SW480 (cell line): ENCODE measurements around the gene SPATA13.

Experiments
- DNase-seq: peaks from one replicate; pipeline ENCODE4 v3.0.0-alpha.2; 2016; ENCODE audit warnings: low spot score

Gene SPATA13

DNA sequence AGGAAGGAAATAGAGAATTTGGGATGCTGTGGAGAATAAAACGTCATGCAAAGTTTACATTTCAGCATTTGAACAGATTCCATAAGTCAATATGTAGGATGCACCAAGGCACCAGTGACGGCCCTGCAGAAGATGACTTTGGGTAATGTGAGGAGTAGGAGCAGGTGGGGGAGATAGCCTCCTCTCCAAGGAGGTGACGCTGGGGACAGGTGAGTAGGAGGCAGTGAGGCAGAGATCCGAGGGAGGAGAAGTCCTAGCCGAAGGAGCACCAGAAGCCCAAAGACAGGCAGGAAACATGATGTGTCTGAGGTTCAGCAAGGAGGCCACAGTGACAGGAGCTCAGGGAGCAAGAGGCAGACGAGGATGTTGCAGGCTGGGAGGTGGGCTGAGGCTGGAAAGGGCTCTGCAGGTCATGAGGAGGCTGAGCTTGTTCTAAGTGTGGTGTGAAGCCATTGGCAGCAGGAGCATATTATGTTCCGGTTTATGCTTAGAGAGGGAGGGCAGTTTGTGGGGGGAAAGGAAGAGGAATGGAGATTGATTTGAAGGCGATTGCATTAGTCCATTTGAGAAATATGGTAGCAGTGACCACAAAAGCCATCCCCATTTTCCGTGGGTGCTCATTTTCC, 93.1 kb downstream of the SPATA13 start:
- DNase-seq = no peak

DNA sequence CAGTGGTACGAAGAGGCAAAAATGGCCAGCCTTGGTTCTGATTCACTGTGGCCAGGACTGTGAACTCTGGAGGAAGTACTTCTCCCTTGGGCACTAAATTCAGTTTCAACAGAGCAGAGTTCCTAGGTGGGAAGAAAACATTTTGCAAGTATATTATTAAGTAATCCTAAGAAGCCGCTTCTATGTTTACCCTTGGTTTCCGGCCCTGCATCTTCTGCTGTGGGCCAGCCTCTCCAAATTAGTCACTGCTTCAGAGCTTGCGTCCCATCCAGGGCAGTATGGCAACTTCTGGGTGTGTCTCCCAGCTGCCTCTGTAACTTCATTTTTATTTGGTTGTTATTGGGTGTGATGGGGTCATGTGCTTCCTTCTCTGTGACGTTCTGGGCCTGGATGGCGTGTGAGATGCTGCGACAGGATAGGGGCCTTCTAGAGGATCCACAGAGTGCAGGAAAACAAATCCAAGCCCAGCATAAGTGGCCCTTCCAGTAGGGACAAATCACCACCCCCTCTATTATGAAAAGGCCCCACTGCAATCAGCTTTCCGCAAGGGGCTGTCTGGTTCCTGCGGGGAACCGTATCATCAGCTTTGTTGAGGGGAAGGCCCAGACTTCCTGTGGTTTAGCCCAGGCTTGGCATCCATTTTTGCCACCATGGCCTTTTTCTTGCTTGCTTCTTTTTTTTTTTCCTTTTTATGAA, 93.8 kb downstream of the SPATA13 start:
- DNase-seq = no peak

DNA sequence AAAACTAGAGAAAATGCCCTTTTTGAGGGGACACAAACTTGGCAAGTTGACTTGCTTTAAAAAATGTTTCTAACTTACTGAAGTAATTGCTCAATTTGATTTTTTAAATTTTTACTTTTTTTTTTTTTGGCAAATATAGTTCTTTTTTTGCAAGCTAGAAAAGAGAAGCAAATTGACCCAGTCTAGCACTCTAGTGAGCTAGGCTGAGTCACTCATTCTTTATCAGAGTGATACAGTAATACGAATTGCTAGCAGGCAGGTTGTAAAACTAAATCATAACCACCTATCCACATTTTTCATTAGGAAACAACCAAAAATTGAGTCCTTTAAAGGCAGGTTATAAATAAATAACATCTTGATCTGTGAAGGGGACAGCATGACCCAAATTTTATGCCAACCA, 97.0 kb downstream of the SPATA13 start:
- DNase-seq = no peak

DNA sequence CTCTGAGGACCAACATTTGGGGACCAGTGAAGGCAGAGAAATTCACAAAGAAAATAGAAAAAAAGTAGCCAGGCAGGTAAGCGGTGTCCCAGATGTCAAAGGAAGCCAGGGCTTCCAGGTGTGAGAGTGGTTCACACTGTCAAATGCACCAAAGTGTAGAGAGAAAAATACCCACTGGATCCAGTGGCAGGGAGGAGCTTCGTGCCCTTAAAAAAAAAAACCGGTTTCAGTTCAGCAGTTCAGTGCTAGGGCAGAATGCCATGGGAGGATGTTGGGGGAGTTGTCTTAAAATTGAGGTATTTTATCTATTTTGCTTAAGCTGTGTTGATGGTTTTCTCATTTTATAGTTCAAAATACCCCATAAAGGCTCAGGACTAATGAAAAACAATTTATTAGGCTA, 101.0 kb downstream of the SPATA13 start:
- no peak for DNase-seq

DNA sequence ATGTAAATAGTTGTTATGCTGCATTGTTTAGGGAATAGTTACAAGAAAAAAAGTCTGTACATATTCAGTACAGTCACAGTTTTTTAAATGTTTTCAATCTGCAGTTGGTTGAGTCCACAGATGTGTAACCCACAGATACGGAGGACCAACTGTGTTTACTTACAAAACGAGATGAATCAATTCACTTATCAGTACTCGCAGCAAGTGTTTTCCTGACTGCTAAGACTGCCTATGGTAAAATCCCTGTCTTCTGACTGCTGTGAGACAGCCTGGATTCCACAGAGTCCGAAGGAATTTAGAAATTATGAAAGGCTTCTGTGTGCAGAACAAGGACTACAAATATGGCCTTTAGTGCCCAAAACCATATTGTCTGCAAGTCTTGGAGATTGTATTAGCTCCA, 103.1 kb downstream of the SPATA13 start:
- DNase-seq = no peak

DNA sequence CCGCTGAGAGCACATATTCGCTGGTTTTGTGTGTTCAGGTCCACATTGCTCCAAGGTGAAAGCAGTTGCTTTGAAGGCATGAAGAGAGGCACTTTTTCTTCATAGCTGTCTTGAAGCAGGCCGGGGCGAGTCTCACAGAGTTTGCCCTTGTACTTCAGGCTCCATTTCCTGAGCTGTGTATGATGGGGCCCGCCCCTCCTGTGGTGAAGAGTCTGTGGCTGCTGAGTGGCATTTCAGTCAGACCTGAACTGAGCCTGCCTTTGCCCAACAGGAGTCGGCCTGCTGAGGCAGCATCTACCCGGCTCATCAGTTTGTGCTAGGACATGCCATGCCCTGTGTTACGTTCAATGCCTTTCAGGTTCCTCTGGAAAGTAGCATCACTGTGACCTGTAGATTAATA, 104.5 kb downstream of the SPATA13 start:
- DNase-seq = no peak

DNA sequence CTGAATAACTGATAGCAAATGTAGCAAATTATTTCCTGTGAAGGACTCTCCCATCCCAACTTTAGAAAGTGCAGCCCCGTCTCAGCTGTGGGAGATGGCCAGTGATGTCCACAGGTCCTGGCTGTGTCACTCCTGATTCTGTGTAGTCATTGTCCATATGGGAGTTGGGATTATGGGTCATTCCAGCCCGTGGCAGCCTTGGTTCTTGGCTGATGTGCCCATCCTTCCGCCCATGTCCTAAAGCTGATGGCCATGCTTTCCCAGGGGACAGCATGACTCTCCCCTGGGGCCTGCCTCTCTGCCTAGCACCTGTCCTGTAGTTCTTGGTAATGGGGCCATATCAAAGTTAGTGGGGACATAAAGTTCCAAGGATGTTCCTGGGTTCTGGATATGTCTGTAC, 104.9 kb downstream of the SPATA13 start:
- no peak for DNase-seq

DNA sequence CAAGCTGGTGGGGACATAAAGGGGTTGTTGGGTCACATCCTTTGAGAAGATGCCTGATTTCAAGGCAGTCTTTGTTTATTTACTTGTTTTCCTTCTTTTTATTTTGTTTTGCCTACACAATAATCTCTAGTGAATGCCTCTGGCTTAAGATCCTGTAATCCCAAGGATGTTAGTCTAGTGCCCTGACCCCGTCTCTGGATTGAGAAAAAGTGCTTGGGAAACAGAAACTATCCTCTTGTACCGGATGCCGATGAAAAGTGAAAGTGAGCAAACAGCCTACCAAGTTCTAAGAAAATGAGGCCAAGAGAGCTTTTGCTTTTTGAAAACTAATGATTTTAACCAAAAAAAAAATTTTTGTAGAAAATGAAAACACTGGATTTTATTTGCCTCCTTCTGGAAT, 106.8 kb downstream of the SPATA13 start:
- DNase-seq = no peak

DNA sequence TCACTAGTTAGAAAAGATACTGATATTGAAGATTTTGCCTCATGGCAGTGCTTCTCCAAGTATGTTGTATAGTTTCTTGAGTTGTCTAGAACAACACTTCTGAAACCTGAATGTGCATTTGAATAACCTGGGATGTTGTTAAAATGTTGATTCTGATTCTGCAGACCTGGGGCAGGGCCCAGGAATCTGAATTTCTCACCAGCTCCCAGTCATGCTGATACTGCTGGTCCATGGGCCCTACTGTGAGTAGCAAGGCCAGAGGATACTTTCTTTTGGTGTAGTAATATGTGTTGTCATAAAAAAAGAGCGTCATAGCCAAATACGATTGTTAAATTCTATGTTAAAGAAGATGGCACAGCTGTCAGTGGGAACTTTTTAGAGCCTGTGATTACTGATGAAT, 107.3 kb downstream of the SPATA13 start:
- no peak for DNase-seq

DNA sequence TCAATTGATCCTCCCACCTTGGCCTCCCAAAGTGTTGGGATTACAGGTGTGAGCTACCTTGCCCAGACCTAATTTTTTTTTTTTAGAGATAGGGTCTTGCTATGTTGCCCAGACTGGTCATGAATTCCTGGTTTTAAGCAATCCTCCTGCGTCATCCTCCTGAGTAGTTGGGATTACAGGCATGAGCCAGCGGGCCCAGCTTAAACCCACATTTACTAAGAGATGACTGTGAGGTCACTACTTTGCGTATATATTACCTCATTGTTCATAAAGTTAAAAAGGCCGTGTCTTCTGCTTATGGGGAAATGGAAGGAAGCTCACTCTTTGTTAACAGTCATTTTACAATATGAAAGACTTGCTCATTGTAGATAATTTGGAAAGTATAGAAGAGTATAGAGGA, 109.3 kb downstream of the SPATA13 start:
- DNase-seq = no peak

DNA sequence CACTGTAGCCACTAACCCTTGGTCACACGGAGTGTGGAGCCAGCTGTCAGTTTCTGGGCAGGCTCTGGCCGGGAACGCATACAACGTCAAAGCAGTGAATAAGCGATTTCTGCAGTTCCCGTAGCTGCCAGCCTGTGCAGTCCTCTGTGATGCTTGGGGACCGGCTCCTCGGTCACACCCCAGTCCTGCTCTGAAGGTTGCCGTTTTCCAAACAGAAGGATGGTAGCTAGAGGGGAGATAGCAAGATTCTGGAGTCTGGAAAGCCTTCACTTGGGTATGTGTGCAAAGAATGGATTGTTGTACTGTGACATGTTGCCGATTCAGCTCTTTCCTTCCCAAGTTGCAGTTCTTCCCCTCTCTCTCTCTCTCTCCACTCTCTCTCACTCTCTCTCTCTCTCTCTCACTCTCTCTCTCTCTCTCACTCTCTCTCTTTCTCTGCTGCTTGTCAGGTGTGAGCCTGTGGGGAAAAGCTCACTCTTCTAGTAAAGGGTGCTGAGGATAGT, 110.2 kb downstream of the SPATA13 start:
- no peak for DNase-seq

DNA sequence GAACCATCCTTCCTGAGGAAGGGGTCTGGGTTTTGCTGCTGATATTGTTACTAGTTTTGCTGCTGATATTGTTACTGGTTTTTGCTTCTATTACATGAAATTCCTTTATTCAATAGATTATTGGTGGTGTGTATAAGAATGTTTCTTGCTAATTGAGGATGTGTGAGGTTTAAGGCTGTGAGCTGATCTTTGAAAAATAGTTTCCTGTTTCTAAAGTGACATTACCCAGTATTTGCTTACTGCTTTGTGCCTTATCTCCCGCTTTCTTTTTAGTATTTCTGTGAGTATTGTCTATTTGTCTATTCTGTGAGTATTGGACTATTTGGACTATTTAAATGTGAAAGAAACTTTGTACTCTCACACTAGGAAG, 110.7 kb downstream of the SPATA13 start:
- no peak for DNase-seq

DNA sequence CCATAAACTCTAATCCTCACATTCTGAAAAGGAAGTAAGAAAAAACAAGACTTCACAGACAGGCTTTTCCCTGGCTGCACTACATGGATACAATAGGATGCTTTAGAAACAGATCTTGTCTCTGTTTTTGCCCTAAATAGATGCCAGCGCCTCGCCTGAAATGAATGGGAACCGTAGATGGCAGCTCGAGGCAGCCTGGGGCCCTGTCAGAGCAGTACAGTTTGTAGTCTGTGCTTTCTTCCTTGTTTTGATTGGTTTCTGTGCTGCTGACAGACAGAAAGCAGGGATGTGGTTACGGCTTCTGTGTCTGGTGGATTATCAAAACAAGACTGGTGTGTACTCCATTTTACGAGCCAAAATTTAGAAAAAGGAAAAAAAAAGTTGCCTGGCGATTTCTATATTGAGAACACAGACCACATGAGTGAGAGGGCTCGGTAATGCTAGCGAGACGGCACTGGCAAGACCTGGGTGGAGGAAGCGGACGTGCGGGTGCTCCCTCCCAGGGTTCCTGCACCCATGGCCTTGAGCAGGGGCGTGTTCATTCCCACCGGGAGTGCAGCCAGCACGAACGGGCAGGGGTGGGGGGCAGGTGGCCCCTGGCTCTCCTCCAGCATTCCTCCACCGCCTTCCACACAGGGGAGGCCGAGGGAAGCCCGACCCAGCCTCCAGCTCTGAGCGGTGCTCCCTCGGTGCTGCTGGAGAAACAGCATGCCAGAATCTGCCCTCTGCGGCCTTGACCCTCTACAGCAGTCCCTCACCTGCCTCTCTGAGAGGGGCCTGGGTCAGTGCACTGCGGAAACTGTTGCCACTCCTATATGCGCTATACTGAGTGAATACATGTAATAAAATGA, 111.3 kb downstream of the SPATA13 start:
- DNase-seq = no peak

DNA sequence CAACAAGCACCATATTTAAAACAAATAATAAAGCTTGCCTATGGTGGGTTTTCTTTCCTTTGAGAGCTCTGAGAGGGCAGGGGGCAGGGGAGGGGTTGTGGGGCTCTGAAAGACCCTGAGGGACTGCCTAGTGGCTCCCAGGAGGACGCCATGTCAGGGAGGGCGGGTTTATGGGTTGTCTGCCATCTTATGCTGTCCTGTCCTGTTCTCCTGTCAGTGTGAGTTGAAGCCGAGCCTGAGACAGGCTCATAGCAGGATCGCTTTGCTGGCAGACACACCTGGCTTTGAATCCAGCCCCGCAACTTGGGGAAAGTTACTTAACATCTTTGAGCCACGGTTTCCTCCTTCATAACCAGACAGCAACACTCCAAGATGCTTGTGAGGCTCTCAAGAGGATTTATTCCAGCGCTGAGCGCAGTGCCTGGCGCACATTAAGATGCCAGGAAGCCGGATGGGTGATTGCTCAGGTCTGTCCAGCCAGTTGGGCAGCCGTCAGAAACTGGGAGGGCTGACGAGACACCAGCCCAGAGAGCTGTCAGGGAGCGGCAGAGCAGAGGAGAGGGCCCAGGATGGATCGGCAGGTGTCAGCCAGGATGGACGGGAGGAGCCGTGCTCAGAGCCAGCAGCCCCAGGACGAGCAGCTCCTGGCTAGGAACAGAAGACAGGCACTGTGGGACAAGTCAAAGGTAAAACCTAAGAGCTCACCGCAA, 112.1 kb downstream of the SPATA13 start:
- DNase-seq = no peak

DNA sequence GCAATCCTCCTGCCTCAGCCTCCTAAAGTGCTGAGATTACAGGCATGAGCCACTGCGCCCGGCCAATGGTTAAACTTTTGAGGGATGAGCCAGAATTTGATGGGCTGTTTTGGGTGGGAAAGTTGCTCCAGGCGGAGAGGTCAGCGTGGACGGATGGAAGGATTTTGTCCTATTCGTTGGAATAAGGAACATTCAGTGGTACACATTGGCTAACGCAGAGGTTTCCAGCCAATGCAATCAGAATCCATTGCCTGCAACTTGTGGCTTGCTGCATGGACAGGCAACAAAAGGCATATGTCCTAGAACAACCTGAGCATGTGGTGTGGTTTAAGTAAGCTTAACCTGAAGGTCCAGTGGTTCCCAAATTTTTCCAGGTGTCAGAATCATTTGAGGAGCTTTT, 113.4 kb downstream of the SPATA13 start:
- no peak for DNase-seq

DNA sequence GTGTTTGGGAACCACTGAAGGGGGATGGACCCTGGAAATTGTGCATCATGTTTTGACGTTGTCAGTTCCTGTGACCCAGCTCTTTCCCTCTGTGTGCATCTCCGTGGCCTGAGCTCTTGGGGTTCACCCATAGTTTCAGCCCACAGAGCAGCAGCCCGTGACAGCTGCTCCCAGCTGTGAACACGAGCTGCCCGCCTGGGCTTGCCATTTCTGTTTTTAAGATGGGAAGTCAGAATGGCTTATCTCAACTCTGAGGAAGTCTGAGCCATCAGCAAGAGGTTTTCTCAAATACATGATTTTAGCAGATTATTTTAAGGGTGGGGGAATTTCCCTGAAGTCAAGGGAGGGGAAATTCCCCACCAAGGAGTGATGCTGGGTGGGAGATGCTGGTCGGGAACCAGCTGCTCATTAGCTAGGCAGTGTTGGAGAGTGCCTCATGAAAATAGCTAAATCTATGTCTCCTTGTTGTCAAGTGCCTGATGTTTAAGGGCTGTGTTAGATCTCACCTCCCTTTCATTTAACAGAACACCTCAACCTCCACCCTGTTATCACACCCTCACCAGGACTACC, 114.0 kb downstream of the SPATA13 start:
- no peak for DNase-seq

DNA sequence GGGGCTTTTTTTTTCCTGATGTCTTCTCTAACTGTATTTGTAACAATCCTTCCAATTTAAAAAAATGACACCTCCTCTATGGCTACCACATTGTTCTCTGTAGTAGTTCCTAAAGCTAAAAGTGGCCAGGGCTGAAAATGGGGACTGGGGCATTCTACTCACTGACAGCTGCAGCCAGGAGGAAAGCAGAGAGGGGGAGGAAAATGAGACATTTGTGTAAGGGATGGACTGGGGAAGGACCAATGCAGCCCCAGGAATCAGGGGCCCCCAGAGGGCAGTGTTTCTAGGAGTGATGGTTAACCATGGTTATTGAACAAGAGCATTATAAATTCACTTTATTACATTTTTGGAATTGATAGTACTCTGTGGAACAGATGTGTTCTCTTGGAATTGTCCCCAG, 114.5 kb downstream of the SPATA13 start:
- DNase-seq = no peak

DNA sequence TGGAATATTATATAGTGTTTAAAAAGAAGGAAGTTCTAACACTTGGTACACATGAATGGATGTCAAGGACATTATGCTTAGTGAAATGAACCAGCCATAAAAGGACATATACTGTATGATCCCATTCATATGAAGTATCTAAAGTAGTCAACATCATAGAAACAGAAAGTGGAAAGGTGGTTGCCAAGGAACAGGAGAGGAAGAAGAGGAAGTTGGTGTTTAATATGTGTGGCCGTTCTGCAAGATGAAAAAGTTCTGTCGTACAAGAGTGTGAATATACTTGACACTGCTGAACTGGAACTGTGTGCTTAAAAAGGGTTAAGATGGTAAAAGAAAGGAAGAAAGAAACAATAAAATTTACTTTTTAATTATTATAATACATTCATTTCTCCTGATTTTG, 115.8 kb downstream of the SPATA13 start:
- DNase-seq = no peak

DNA sequence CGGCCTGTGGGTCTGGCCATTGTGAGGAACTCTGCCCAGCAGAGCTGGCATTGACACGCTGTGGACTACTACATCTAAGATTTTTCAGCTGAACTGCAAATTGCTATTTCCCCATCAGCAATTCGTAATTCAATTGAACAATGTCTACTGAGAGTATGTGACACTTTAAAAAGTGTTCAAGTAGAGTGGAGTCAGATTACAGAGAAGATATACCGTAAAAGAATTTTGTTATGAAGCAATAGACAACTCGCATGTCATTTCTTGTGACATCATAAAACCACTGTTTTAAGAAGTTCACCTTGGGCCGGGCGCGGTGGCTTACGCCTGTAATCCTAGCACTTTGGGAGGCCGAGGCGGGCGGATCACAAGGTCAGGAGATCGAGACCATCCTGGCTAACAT, 116.3 kb downstream of the SPATA13 start:
- DNase-seq = no peak

DNA sequence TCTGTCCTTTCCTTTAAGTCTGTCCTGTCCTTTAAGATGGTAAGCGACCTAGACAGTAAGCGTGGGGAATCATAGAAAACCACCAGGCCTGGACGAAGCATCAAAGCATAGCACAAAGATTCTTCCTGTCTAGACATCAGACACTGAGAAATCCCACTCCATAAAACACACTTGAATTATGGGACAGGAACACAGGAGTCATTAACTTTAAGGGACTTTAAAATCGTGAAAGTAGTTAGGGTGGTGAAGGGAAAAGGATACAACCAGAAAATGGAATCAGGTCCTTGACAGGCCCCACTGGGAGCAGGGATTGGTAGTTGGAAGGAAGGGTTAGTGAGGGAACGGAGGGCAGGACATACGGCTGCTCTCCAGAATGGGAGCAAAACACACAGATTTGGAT, 117.2 kb downstream of the SPATA13 start:
- no peak for DNase-seq

DNA sequence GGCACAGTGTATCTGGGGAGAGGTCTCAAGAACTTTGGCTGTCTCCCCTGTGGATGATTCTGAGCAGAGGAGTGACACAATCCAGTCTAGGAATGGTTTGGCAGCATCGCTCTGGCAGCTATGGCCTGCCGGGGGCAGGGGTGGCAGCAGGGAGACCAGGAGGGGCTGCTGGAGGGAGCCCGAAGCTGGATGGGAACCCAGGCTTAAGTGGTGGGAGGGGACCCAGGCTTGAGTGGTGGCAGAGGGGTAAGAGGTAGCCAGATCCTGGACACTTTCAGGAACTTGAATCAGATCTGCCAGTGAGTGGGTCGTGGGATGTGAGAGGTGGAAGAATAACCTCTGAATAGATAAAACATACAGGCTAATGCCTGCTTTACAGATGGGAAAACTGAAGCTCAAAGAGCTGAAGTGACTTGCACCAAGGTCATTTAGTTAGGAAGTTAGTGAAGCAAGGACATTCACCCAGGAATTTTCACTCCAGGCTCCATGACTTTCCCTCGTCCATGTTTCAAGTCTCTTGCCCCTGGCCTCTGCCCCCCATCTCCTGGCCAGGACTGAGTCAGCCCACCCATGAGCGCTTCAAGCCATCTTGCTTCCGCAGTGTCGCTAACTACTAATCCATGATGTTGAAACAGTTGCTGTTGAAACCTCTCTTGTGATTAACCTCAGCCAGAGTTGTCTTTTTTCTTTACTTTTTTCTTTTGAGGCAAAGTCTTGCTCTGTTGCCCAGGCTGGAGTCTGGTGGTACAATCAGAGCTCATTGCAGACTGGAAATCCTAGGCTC, 119.0 kb downstream of the SPATA13 start:
- DNase-seq = no peak
